Stomach (tissue), 9 donors: ENCODE data around the gene VASP. TPM values are rescaled to one million over a fixed set of nuclear protein-coding genes. Genes with fewer than 3 reads are reported as not detected.

ENCODE experiments used
- DNase-seq, 2 donors: peaks; one replicate each; pipeline versions ENCODE4 v3.0.0 to v3.0.0-alpha.2; 2013 to 2019
- H3K27ac ChIP-seq, 5 donors: fragments of 200-600 bp in 4 of 5; sonication (generic) in 4 of 5; one replicate each; pipeline ENCODE4 v1.5.1; 2013 to 2019; ENCODE audit warnings: mild to moderate bottlenecking in 1 of 5, moderate library complexity in 1 of 5
- H3K27me3 ChIP-seq, 3 donors: fragments of 200-600 bp; sonication (generic); one replicate each; pipeline ENCODE4 v1.5.1; 2017 to 2019; ENCODE audit warnings: mixed run types in 1 of 3
- H3K36me3 ChIP-seq, 4 donors: fragments of 200-600 bp; sonication (generic); 1 replicate in 3 of 4; 2 replicates in 1 of 4; pipeline ENCODE4 v1.5.1; 2016 to 2019
- H3K4me1 ChIP-seq, 4 donors: fragments of 200-600 bp; sonication (generic); one replicate each; pipeline ENCODE4 v1.5.1; 2016 to 2019
- H3K4me3 ChIP-seq, 4 donors: fragments of 200-600 bp; sonication (generic) in 3 of 4; one replicate each; pipeline ENCODE4 v1.5.1; 2016 to 2019; ENCODE audit warnings: mild to moderate bottlenecking in 1 of 4
- H3K9me3 ChIP-seq, 4 donors: fragments of 200-600 bp; sonication (generic); one replicate each; pipeline ENCODE4 v1.5.1; 2016 to 2019
- CTCF ChIP-seq, 7 experiments: fragments of 450-650 bp in 4 of 7; fragments of 200-600 bp in 3 of 7; sonication (generic) in 3 of 7; IDR thresholded peaks; one replicate each; pipeline ENCODE4 v1.5.1; 2016 to 2019; ENCODE audit warnings: antibody characterized with exemption in 7 of 7, control low read depth in 2 of 7, mild to moderate bottlenecking in 1 of 7
- EP300 ChIP-seq: sonication (generic); formaldehyde crosslinking; IDR thresholded peaks from one replicate; pipeline ENCODE4 v1.6.1; 2017; ENCODE audit warnings: antibody characterized with exemption
- POLR2A ChIP-seq, 4 donors: fragments of 450-650 bp; IDR thresholded peaks; one replicate each; pipeline ENCODE4 v1.6.1; 2016; ENCODE audit warnings: antibody characterized with exemption in 4 of 4, control low read depth in 2 of 4, mild to moderate bottlenecking in 1 of 4, moderate library complexity in 1 of 4
- POLR2AphosphoS5 ChIP-seq, 3 donors: sonication (generic); formaldehyde crosslinking; IDR thresholded peaks; one replicate each; pipeline ENCODE4 v1.6.1; 2016; ENCODE audit warnings: antibody characterized with exemption in 3 of 3
- WGBS, 5 donors: extraction: QIAGEN DNeasy Blood & Tissue Kit in 3 of 5; methylation state at CpG; one replicate each; pipeline versions ENCODE4 v1.1.5 to v1.1.7; 2013 to 2018; 5-methylcytosine and 5-hydroxymethylcytosine counted together
- intact Hi-C: fragments of 100-400 bp; cut with DNase I; formaldehyde crosslinking; loops from one replicate; pipeline ENCODE4 v1.15.1; 2023; ENCODE audit warnings: low total_unique reads
- polyA plus RNA-seq, 3 donors: library from polyadenylated mRNA; stranded (reverse); fragments of 200-250 nt; gene quantifications; one replicate each; pipeline ENCODE4 v1.2.3, GENCODE V29; 2013
- total RNA-seq, 5 donors: library from RNA; depleted of rRNA; stranded (reverse); fragments of >200 nt; gene quantifications; one replicate each; pipeline versions ENCODE4 v1.1.0 to v1.2.3, GENCODE V29; 2014 to 2016
- donor health status: healthy with polysubstance abuse.
- donor health status: Bipolar disorder and iron deficiency.
- donor health status: healthy.

VASP gene
- total and polyA plus RNA-seq, 8 donors: 48.4 to 280 (median 97.5) TPM

GRCh38 chr19:45469945-45470761, 37.1 kb upstream of the VASP start:
- intact Hi-C loops: no loop called here
- peak overlapping the region; percentile 93 to 99 (median 96) for H3K27ac ChIP-seq
- 18 to 40% (median 38%) methylated on average over 21 to 33 of the region's 33 CpGs for WGBS, 5 donors
- H3K9me3 ChIP-seq: no peaks in the 10 kb centered on the region
- peaks cover 0 to 41% (median 23%) of the 10 kb centered on the region in 3 donors for H3K27me3 ChIP-seq
- peaks cover 0 to 33% (median 0%) of the 10 kb centered on the region in 4 donors for H3K36me3 ChIP-seq
- DNase-seq: peak in 1 of 2 donors; percentile 71
- H3K4me3 ChIP-seq: peak overlapping the region; percentile 56 to 78 (median 70)
- TF ChIP-seq POLR2AphosphoS5 (IDR thresholded peaks at IDR 0.05) (peak in 1 of 3 donors; percentile 17), CTCF (IDR thresholded peaks at IDR 0.05) (no peak), POLR2A (IDR thresholded peaks at IDR 0.05) (peak in 1 of 4 donors; percentile 19), EP300 (no peak)
- H3K4me1 ChIP-seq: peaks cover 22 to 52% (median 41%) of the 10 kb centered on the region in 4 donors

DNA sequence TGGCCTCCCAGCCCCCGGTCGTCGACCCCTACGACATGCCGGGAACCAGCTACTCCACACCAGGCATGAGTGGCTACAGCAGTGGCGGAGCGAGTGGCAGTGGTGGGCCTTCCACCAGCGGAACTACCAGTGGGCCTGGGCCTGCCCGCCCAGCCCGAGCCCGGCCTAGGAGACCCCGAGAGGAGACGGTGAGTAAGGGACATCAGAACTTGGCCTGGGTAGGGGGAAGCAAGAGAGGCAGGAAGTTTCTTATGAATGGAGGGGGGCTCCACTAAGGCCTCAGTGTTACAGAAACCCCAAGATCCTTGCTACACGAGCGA, 36.6 kb upstream of the VASP start:
- DNase-seq: no peak
- Histone ChIP-seq H3K4me1 (peaks cover 22 to 52% (median 41%) of the 10 kb centered on the region in 4 donors), H3K36me3 (peaks cover 0 to 33% (median 0%) of the 10 kb centered on the region in 4 donors), H3K27ac (peak overlapping the region in 1 of 5 donors; percentile 93), H3K27me3 (peaks cover 0 to 41% (median 23%) of the 10 kb centered on the region in 3 donors), H3K9me3 (no peaks in the 10 kb centered on the region), H3K4me3 (peak overlapping the region in 1 of 4 donors; percentile 78)
- TF ChIP-seq POLR2A (IDR thresholded peaks at IDR 0.05) (no peak), CTCF (IDR thresholded peaks at IDR 0.05) (no peak), POLR2AphosphoS5 (IDR thresholded peaks at IDR 0.05) (no peak), EP300 (no peak)
- WGBS, 5 donors: 92 to 94% (median 93%) methylated on average over 12 to 15 of the region's 15 CpGs
- intact Hi-C loops: no loop called here

GRCh38 chr19:45471111-45471930, 36.0 kb upstream of the VASP start:
- H3K4me1 ChIP-seq: peaks cover 22 to 53% (median 41%) of the 10 kb centered on the region in 4 donors
- H3K4me3 ChIP-seq: peak overlapping the region in 1 of 4 donors; percentile 78
- H3K36me3 ChIP-seq: peaks cover 0 to 33% (median 0%) of the 10 kb centered on the region in 4 donors
- H3K27ac ChIP-seq: no peak overlapping the region
- intact Hi-C loops: no loop called here
- H3K9me3 ChIP-seq: no peaks in the 10 kb centered on the region
- TF ChIP-seq POLR2A (IDR thresholded peaks at IDR 0.05): no peak
- peak in 1 of 3 donors; percentile 41 for TF ChIP-seq POLR2AphosphoS5 (IDR thresholded peaks at IDR 0.05)
- no peak for TF ChIP-seq EP300
- 82 to 89% (median 86%) methylated on average over 16 of the region's 16 CpGs for WGBS, 5 donors
- H3K27me3 ChIP-seq: peaks cover 0 to 41% (median 23%) of the 10 kb centered on the region in 3 donors
- no peak for DNase-seq

DNA sequence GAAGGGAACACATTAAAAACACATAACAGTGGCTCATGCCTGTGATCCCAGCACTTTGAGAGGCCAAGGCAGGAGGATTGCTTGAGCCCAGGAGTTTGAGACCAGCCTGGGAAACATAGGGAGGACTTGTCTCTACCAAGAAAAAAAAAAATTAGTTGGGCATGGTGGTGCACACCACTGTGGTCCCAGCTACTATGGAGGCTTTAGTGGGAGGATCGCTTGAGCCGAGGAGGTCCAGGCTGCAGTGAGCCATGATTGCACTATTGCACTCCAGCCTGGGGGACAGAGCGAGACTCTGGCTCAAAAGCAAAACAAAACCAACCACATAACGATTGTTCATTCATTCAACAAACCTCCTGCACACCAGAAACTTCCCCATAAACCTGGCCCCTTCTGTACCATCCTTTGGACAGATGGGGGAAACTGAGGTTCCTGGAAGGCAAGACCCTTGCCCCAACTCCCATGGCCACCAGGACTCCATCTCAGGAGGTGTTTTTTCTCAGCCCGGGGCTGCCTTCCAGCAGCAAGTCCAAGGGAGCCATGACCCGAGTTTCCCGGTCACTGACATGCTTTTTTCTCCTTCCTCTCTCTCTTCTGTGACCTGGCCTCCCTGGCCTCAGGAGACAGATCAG, 35.2 kb upstream of the VASP start:
- TF ChIP-seq POLR2A (IDR thresholded peaks at IDR 0.05) (no peak), POLR2AphosphoS5 (IDR thresholded peaks at IDR 0.05) (peak in 1 of 3 donors; percentile 26)
- no peak overlapping the region for H3K27ac ChIP-seq
- H3K36me3 ChIP-seq: peaks cover 0 to 33% (median 0%) of the 10 kb centered on the region in 4 donors
- peak overlapping the region in 2 of 4 donors; percentile 21 to 78 for H3K4me3 ChIP-seq
- DNase-seq: no peak
- WGBS, 5 donors: 54 to 66% (median 61%) methylated on average over 7 of the region's 7 CpGs
- H3K4me1 ChIP-seq: peaks cover 21 to 54% (median 37%) of the 10 kb centered on the region in 4 donors
- intact Hi-C loops: no loop called here
- no peaks in the 10 kb centered on the region for H3K9me3 ChIP-seq
- peaks cover 0 to 41% (median 23%) of the 10 kb centered on the region in 3 donors for H3K27me3 ChIP-seq
